Tibial nerve (tissue), 4 donors: Measurements from ENCODE around the gene AFAP1L2.

ENCODE experiments used
- EP300 ChIP-seq, 2 donors: sonication (generic); formaldehyde crosslinking; IDR thresholded peaks; one replicate each; pipeline ENCODE4 v1.6.1; 2017; ENCODE audit warnings: antibody characterized with exemption in 2 of 2, mild to moderate bottlenecking in 1 of 2
- TF ChIP-seq, protein P1 (sequence below), 5 experiments: fragments of 200-600 bp in 3 of 5; fragments of 450-650 bp in 2 of 5; sonication (generic) in 3 of 5; IDR thresholded peaks; one replicate each; pipeline ENCODE4 v1.5.1; 2016 to 2019; ENCODE audit warnings: antibody characterized with exemption in 5 of 5, mild to moderate bottlenecking in 3 of 5, moderate library complexity in 2 of 5

DNA sequence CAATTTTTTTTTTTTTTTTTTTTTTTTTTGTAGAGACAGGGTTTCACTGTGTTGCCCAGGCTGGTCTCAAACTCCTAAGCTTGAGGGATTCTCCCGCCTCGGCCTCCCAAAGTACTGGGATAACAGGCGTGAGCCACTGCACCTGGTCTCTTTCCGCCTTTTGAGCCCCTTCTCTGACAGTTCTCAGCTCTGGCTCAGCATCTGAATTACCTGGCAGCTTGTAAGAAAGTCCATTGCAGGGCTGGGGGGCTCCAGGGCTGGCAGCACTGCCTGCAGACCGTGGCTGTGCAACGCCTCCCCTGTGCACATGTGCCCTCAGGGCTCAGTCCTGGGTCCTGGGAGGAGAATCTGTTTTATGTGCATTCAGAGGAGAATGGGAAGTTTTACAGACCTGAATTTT lies 127.6 kb downstream of the AFAP1L2 start:
- no peak for TF ChIP-seq EP300 (IDR thresholded peaks at IDR 0.05)
- TF ChIP-seq, protein P1, sequence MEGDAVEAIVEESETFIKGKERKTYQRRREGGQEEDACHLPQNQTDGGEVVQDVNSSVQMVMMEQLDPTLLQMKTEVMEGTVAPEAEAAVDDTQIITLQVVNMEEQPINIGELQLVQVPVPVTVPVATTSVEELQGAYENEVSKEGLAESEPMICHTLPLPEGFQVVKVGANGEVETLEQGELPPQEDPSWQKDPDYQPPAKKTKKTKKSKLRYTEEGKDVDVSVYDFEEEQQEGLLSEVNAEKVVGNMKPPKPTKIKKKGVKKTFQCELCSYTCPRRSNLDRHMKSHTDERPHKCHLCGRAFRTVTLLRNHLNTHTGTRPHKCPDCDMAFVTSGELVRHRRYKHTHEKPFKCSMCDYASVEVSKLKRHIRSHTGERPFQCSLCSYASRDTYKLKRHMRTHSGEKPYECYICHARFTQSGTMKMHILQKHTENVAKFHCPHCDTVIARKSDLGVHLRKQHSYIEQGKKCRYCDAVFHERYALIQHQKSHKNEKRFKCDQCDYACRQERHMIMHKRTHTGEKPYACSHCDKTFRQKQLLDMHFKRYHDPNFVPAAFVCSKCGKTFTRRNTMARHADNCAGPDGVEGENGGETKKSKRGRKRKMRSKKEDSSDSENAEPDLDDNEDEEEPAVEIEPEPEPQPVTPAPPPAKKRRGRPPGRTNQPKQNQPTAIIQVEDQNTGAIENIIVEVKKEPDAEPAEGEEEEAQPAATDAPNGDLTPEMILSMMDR (IDR thresholded peaks at IDR 0.05): no peak
